HG03342 (cell line): ENCODE data around the gene KLF8.
"Not testable (repeated sequence)": the region's sequence is repeated elsewhere in the genome, so short reads cannot be mapped to it uniquely, and the experiment has no call there.

Experiments used
- ATAC-seq: cut with Tn5 transposase; IDR thresholded peaks from one replicate; pipeline ENCODE4 v1.9.1; 2021; ENCODE audit warnings: mild to moderate bottlenecking, moderate library complexity; ENCODE audit not compliant: unreplicated experiment

The KLF8 gene

DNA sequence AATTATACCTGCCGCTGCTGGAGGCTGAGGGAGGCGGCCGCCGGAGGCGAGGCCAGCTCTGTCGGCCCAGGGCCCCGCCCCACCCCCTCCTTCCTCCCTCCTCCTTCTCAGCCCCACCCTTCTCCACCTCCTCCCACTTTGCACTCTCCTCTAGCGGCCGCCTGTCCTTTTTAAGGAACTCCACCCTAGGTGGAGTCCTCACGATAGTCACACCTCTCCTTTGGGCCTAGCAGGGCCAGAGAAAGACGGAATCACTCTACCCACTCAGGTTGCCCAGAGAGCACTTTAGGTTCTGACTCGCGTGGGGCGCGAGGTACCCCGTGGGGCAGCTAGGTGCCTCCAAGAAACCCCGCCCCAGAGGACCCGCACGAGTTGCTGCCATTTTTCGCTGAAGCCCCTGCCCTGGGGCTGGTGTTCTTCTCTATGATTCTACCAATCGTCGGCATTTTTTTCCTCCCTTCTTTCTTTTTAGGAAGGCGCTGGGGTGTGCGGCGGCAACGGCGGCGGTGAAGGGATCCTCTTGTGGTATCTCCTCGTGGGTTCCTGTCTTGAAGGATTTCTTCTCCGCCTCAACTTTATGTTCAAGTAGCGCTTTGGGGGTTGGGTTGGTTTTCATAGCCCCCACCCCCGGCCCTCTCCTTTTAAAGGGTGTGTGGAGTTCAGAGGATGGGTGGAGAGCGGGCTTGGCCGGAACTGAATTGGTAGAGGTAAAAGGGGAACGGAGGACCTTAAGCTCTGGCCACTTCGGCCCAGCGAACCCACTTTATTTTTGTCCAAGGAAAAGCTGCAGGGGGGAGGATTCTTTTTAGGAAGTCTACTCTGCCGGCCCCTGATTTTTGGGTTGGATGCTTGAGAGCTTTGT is at the start of gene KLF8:
Gene KLF8 (plus strand): TSS at position 136 of the 862 bp plus-strand sequence. CDS start 979 bp downstream, outside the sequence.
- peak; percentile 73 for ATAC-seq

DNA sequence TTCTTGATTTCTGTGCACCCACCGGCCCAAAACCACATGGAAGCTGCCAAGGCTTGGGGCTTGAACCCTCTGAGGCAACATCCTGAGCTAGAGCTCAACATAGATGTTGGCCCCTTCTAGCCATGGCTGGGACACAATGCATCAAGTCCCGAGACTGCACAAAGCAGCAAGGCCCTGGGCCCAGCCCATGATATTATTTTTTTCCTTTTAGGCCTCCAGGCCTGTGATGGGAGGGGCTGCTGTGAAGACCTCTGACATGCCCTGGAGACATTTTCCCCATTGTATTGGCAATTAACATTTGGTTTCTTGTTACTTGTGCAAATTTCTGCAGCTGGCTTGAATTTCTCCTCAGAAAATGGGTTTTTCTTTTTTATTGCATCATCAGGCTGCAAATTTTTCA is 25.2 kb upstream of the KLF8 start:
- ATAC-seq = not testable (repeated sequence)

DNA sequence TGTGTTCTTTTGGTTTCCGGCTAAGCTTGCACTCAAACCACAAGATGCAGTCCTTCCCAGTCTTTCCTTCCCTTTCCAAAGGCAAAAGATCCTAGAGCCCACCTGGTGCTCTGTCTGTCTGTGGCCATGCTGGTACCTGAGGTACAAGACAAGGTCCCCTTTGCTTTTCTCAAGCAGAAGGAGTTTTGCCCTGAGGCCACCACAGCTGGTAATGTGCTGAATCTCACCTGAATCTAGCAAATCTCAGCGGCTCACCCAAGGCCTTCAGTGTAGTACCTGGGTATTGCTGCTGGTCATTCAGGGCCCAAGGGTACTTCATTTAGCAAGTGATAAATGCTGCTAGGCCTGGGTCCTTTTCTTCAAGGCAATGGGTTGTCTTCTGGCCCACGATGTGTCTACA is 20.5 kb upstream of the KLF8 start:
- no peak for ATAC-seq

DNA sequence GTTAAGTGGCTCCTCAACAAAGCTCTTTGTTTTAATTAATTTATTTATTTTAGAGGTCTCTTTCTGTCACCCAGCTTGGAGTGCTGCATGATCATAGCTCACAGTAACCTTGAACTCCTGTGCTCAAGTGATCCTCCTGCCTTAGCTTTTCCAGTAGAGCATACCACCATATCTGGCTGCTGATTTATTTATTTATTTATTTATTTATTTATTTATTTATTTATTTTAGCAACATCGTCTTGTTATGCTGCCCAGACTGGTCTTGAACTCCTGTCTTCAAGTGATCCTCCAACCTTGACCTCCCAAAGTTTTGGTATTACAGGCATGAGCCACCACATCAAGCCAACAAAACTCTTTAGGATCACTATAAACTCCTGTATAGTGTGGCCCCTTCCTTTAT is 15.8 kb upstream of the KLF8 start:
- no peak for ATAC-seq

DNA sequence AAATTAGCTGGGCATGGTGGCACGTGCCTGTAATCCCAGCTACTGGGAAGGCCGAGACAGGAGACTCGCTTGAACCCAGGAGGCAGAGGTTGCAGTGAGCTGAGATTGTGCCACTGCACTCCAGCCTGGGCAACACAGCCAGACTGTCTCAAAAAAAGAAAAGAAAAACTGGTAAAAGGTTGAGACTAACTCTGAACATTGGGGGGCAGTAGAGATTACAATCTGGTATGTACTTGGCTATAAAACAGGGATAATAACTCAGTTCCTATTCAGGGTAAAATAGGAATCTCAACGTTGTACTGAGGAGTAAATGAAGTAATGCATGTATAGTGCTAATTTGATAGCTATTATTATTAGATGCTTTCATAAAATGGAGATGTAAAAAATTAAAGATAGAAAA is 12.5 kb upstream of the KLF8 start:
- ATAC-seq = no peak

- no peak for ATAC-seq
Measured at GRCh38 chrX:56221101-56221500, 11.1 kb upstream of the KLF8 start.

GRCh38 chrX:56222473-56223000 is 9.6 kb upstream of the KLF8 start:
- no peak for ATAC-seq

DNA sequence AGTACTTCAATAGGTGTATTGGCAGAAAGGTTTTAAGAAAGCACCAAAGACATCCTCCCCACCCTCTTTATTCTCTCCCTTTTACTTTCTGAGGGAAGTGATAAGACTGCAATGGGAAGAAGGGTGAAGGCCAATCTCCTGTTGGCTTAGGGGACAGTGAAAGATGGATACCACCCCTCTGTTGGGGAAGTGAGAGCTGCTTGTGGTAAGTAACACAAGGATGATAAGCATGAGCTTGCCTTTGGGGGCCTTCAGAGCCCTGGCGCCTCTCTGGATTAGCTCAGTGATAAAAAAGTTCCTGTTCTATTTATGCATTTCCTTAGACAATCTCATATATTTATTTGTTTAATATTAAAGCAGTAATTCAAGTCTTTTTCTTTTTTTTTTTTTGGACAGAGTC is 5.2 kb upstream of the KLF8 start:
- ATAC-seq = no peak

GRCh38 chrX:56228914-56229313 is 3.2 kb upstream of the KLF8 start:
- no peak for ATAC-seq

- no peak for ATAC-seq
Measured at GRCh38 chrX:56231537-56232090, 542 bp upstream of the KLF8 start.

DNA sequence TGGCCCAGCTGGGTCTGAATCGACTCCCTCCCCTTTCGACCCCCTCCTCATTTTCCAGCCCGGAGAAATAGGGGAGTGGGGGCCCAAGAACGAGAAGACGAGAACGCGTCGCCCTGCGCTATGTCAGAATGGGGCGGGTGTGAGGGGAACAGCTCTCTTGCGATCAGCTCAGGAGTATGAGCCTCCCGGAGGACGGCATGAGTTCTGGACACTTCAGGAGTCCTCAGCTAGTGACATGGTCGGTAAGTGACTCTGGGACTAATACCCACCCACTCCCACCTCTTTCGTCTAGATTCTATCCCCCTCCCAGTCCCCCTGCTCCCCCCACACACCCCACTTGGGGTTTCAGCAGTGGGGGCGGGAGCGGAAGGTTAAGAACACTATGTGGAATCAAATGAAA is 944 bp downstream of the KLF8 start:
- no peak for ATAC-seq

DNA sequence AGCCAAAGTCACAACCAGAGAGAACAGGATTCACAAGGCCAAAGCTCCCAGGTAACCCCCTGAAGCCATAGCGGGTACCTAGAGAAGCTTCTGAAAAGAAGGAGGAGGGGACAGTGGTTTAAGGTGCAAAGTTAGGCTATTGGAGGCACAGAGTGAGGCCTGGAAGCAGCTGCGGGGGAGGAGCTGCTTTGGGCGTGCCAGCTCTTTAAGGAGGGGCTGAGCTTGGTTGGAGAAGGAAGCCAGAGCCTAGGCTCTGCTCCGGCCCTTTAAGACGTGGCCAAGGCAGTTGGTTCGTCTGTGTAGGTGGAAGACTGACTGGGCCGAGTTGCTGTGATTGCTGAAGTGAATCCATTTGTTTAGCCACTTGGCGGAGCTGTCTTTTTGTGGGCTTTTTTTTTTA is 1.5 kb downstream of the KLF8 start:
- peak; percentile 87 for ATAC-seq

GRCh38 chrX:56248492-56248891 is 16.3 kb downstream of the KLF8 start:
- ATAC-seq = peak; percentile 96

DNA sequence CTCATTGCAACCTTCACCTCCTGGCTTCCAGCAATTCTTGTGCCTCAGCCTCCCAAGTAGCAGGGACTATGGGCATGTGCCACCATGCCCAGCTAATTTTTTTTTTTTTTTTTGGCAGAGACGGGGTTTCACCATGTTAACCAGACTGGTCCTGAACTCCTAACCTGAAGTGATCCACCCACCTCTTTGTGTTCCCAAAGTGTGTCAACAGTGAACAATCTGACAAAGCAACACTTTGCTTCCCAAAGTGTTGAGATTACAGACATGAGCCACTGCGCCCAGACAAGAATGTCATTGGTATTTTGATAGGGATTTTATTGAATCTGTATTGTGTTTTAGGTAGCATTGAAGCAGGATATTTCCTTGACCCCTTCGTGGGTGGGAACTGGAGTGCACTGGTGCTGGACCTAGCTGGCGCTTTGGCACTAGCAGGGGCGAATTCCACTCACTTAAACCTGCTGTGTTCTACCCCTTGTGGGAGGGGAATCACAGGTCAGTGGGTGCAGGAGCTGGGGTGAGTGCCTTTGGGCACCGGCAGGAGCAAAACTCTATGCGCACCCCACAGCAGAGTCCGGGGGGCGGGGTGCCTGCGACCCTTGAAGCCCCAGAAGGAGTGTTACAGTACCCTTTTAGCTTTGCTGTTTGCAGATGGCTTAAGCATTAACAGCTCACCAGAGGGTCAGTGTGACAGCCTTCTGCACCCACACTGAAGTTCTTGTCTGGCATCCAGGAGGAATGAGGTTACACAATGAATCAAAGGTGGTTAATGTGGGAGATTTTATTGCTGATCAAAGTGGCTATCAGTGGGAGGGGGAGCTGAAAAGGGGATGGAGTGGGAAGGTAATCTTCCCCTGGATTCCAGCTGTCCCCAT is 21.9 kb downstream of the KLF8 start:
- ATAC-seq = no peak

DNA sequence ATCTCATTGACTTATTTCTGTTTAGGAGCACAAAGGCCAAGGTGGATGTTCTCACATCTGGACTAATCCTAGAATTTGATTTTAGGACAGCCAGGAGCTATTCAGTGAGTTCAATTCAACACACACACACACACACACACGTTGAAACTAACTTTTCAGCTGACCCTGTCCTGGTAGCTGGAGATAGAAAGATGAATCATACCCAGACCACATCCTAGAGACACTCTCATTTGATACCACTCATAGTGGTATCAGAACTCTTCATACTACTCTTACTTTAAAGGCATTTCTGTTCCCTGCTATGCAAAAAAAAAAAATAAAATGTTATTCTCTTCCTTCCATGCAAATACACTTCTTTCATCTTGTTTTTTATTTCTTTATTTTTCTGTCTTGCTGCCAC is 36.7 kb downstream of the KLF8 start:
- ATAC-seq = peak; percentile 89

GRCh38 chrX:56278692-56279091 is 46.5 kb downstream of the KLF8 start:
- no peak for ATAC-seq

- ATAC-seq = no peak
Measured at GRCh38 chrX:56279863-56280262, 47.7 kb downstream of the KLF8 start.

DNA sequence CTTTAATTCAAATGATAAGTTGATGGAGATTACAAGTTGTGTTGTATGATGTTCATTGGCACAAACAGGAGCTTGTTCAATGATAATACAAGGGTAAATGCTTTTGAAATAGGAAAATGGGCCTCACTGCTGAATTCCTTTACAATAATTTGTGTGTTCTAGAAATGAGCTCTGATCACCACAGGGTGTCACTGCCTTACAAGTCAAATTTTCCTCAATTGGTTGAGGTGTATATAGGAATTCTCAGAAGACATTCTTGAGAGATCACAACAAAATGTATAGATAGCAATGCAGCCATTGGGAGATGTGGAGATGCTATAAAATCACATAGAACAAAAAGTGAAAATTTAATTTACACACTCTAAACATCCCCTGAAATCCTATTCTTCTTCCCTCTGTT is 49.6 kb downstream of the KLF8 start:
- ATAC-seq = no peak

GRCh38 chrX:56284269-56284668 is 52.1 kb downstream of the KLF8 start:
- ATAC-seq = no peak

DNA sequence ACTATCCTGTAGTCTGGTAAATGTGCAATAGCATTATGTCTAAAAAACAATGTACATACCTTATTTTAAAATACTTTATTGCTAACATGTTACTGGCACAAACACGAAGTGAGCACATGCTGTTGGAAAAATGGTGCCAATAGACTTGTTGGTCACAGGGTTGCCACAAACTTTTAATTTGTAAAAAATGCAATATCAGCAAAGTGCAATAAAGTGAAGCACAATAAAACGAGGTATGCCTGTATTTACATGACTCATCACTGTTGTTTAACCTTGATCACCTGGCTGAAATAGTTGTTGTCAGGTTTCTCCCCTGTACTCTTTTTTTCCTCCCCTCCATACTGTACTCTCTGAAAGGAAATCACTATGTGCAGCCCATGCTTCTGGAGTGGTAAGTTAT is 56.5 kb downstream of the KLF8 start:
- no peak for ATAC-seq

GRCh38 chrX:56289449-56289848 is 57.3 kb downstream of the KLF8 start:
- ATAC-seq = no peak
